ENCODE results near the gene OAT.

OAT gene

DNA sequence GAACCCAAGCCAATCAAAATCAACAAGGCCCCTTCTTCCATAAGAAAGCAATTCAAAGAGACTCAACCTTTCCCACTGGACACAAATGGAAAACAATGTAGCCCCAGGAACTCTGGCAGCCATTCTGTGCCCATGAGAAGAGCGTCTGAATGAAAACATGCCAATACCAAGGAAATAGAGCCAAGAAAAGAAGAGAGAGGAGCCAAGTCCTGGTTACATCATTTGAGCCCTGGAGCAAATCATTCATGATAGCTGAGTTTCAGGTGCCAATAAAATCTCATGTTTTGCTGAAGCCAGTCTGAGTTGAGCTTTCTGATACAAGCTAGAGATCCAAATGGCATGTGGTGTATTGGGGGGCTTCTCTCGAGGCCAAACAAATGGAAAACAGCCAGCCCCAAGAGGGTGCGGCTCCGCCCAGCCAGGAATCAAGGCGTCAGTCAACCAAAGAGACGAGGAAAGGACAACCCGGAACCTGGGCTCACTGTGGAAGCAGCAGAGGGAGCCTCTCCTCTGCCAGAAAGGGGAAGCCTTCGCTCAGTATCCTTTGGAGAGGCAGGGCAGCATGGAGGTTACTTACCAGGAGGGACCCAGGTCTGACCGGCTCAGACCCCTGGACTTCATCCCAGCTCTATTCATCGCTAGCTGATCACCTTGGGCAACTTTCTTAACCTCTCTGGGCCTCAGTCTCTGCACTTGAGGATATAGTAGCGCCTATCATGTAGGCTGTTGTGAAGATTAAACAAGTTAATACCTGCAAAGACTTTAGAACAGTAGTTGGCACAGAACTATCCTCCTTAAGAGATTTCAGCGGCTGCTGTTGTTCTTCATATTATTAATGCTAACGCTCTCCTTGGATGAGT, 61.8 kb downstream of the OAT start:
- 0 out of 2 replicates have a peak, but pooled peaks cover 10% of the 10 kb centered on the region for H3K27me3 ChIP-seq (ENCODE audit: insufficient read depth, low read length)
- H3K4me1 ChIP-seq (ENCODE audit: insufficient read depth, low read length), result peaks cover 4% of the 10 kb centered on the region; the same call in 1 of the 2 replicates
- no peak overlapping the region for H3K27ac ChIP-seq (ENCODE audit: low read length)
- no peak overlapping the region for H3K4me3 ChIP-seq (ENCODE audit: low read length)
- no peaks in the 10 kb centered on the region for H3K36me3 ChIP-seq (ENCODE audit: insufficient read depth, low read depth, low read length)
- no peak overlapping the region for H3K9ac ChIP-seq (ENCODE audit: low read depth, low read length)
- H3K9me3 ChIP-seq (ENCODE audit: insufficient read depth, low read depth, low read length), result no peaks in the 10 kb centered on the region

DNA sequence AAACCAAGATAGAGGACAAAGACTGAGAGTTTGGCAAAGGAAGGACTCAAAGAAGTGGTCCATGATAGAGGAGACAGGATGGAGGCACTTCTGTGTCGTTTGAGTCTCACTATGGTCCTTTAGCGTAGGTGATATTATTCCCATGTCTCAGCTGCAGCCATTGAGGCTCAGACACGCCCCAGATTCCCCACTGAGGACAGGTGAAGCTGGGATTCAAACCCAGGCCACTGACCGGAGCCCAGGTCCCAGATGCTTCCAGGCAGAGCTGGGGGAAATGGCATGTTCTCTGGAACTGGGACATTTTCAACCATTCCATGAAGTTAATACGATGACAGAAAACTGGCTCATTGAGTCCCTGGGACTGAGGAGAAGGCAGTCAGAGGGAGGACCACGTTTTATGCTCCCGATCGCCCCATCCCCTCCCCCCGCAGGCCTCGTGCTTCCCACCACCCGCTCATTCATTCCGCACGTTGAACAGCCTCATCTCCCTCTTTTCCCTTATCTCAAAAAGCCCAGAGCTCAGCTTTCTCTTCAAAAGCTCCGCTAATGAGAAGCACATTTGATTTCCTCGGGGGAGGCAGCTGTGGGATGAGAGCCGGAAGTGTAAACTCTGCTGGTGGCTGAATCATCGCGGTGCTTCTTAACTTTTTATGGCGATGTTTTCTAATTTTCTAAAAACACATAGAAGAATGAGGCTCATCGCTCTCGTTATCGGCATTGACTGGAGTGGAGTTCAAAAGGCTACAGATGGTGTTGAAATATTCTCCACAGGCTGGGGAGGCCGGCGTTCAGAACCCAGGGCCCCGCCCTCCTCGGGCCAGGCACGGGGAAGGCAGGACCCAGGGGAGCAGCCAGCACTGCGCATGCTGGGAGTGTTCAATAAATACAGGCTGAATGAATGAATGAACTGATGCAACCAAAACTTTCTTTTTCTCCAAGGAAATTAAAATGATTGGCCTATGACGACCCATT, 64.0 kb downstream of the OAT start:
- no peak overlapping the region for H3K9ac ChIP-seq (ENCODE audit: low read depth, low read length)
- H3K4me3 ChIP-seq (ENCODE audit: low read length), result peak overlapping the region; percentile 31; the same call in 1 of the 2 replicates
- no peaks in the 10 kb centered on the region for H3K36me3 ChIP-seq (ENCODE audit: insufficient read depth, low read depth, low read length)
- H3K27ac ChIP-seq (ENCODE audit: low read length), result no peak overlapping the region
- peaks cover 4% of the 10 kb centered on the region; the same call in 1 of the 2 replicates for H3K4me1 ChIP-seq (ENCODE audit: insufficient read depth, low read length)
- no peaks in the 10 kb centered on the region for H3K9me3 ChIP-seq (ENCODE audit: insufficient read depth, low read depth, low read length)
- H3K27me3 ChIP-seq (ENCODE audit: insufficient read depth, low read length), result 0 out of 2 replicates have a peak, but pooled peaks cover 10% of the 10 kb centered on the region

DNA sequence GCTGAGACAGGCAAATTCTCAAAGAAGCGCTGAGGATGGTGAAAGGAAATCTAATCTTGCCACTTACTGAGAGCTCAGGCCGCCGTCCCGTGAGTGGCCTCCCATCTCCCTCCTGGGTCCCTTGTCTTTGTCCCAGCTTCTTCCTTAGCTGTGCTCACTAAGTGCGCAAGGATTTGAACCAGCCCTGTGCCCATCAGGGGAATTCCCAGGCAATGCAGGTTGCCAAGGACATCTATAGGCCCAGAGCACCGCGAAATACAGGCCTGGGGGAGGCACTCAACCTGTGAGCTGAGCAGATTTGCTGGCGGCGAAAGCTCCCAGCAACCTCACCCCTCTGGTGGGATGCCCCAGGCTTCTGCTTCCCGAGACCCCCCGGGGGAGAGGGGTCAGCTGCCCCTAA, 64.8 kb downstream of the OAT start:
- H3K9ac ChIP-seq (ENCODE audit: low read depth, low read length), result no peak overlapping the region
- H3K27ac ChIP-seq (ENCODE audit: low read length), result no peak overlapping the region
- no peak overlapping the region for H3K4me3 ChIP-seq (ENCODE audit: low read length)
- no peaks in the 10 kb centered on the region for H3K36me3 ChIP-seq (ENCODE audit: insufficient read depth, low read depth, low read length)
- H3K9me3 ChIP-seq (ENCODE audit: insufficient read depth, low read depth, low read length), result no peaks in the 10 kb centered on the region
- 0 out of 2 replicates have a peak, but pooled peaks cover 10% of the 10 kb centered on the region for H3K27me3 ChIP-seq (ENCODE audit: insufficient read depth, low read length)
- H3K4me1 ChIP-seq (ENCODE audit: insufficient read depth, low read length), result peaks cover 4% of the 10 kb centered on the region; the same call in 1 of the 2 replicates

DNA sequence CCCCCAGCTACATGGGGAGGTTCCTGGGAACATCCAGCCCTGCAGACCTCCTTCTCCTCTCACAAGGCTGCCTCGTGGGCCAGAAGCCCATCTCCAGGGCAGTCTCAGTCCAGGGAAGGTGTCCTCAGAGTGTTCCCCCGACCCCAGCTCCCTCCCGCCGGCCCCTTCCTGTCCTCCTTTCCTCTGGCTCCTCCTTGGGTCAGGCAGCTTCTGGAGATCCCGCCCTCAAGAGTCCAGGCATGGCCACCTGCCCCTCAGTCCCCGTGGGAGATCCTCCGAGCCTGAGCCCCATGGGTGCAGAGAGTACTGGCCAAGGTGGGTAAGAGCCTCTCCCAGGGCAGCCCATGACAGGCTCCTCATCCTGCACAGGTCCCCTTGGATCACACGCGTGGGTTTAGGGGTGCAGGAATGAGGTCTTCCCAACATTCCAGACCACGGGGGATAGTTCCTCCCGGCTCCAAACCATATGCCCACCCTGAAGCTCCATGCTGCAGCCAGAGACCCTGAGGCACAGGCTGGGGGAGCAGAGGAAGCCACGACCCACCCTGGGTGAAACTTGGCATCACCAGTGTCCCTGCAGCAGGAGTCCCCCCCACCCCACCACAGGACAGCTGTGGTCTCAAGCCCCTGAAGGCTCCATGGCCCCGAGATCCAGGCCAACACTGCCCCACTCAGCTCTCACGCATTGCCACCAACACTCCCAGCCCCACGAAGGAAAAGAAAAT, 65.5 kb downstream of the OAT start:
- H3K9me3 ChIP-seq (ENCODE audit: insufficient read depth, low read depth, low read length), result no peaks in the 10 kb centered on the region
- H3K9ac ChIP-seq (ENCODE audit: low read depth, low read length), result no peak overlapping the region
- 0 out of 2 replicates have a peak, but pooled peaks cover 10% of the 10 kb centered on the region for H3K27me3 ChIP-seq (ENCODE audit: insufficient read depth, low read length)
- H3K4me3 ChIP-seq (ENCODE audit: low read length), result no peak overlapping the region
- no peak overlapping the region for H3K27ac ChIP-seq (ENCODE audit: low read length)
- H3K4me1 ChIP-seq (ENCODE audit: insufficient read depth, low read length), result peaks cover 4% of the 10 kb centered on the region; the same call in 1 of the 2 replicates
- H3K36me3 ChIP-seq (ENCODE audit: insufficient read depth, low read depth, low read length), result no peaks in the 10 kb centered on the region

DNA sequence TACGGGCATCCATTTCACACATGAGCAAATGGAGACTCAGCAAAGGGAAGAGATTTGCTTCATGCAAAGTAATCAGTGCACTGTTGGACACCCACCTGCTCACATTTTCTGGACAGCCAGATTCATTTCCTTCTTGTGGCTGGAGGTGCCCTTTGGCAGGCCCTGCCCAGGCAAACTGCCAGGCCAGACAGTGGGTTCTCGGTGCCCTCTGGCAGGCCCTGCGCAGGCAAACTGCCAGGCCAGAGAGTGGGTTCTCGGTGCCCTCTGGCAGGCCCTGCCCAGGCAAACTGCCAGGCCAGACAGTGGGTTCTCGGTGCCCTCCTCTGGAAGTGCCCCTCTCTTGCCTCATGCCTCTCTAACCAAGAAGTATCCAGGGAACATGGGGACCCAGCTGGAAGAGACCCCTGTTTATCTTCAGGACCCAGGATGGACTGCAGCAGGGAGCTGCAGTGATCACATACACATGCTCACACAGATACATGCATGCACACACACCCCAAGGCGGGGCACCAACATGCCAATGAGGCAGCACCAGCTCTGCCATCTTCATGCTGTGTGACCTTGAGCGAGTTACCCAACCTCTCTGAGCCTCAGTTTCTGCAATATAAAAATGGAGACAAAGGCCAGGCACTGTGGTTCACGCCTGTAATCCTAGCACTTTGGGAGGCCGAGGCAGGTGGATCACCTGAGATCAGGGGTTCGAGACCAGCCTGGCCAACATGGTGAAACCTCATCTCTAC, 67.1 kb downstream of the OAT start:
- Histone ChIP-seq H3K27me3 (ENCODE audit: insufficient read depth, low read length) (0 out of 2 replicates have a peak, but pooled peaks cover 10% of the 10 kb centered on the region), H3K4me1 (ENCODE audit: insufficient read depth, low read length) (no peaks in the 10 kb centered on the region), H3K27ac (ENCODE audit: low read length) (no peak overlapping the region), H3K4me3 (ENCODE audit: low read length) (no peak overlapping the region), H3K9me3 (ENCODE audit: insufficient read depth, low read depth, low read length) (no peaks in the 10 kb centered on the region), H3K36me3 (ENCODE audit: insufficient read depth, low read depth, low read length) (no peaks in the 10 kb centered on the region), H3K9ac (ENCODE audit: low read depth, low read length) (no peak overlapping the region)

DNA sequence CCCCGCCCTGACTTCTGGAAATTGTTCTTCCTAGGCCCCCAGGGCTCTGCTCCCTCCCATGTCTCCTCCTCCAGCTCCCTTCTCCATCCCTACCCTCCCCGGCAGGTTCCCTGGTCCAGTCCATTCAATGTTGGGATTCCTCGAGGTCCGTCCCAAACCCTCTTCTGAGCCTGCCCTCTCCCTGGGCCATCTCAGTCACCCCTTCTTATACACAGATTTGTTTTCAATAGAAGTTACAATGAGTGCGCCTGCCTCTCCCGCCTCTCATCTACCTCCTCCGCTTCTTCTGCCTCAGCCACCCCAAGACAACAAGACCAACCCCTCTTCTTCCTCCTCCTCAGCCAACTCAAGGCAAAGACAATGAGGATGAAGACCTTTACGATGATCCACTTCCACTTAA, 67.9 kb downstream of the OAT start:
- Histone ChIP-seq H3K4me1 (ENCODE audit: insufficient read depth, low read length) (no peaks in the 10 kb centered on the region), H3K4me3 (ENCODE audit: low read length) (no peak overlapping the region), H3K27ac (ENCODE audit: low read length) (no peak overlapping the region), H3K9me3 (ENCODE audit: insufficient read depth, low read depth, low read length) (no peaks in the 10 kb centered on the region), H3K36me3 (ENCODE audit: insufficient read depth, low read depth, low read length) (no peaks in the 10 kb centered on the region), H3K27me3 (ENCODE audit: insufficient read depth, low read length) (0 out of 2 replicates have a peak, but pooled peaks cover 10% of the 10 kb centered on the region), H3K9ac (ENCODE audit: low read depth, low read length) (no peak overlapping the region)

DNA sequence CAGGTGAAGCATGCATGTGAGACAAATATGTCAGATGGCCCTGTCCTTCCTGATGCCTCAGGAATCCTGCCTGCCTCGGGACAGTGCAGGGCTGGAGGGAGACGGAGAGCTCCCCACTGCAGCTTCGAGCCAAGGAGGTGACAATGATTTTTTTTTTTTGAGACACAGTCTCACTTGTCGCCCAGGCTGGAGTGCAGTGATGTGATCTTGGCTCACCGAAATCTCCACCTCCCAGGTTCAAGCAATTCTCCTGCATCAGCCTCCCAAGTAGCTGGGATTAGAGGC, 68.8 kb downstream of the OAT start:
- no peak overlapping the region for H3K27ac ChIP-seq (ENCODE audit: low read length)
- no peak overlapping the region for H3K4me3 ChIP-seq (ENCODE audit: low read length)
- no peak overlapping the region for H3K9ac ChIP-seq (ENCODE audit: low read depth, low read length)
- H3K4me1 ChIP-seq (ENCODE audit: insufficient read depth, low read length), result no peaks in the 10 kb centered on the region
- H3K9me3 ChIP-seq (ENCODE audit: insufficient read depth, low read depth, low read length), result no peaks in the 10 kb centered on the region
- H3K36me3 ChIP-seq (ENCODE audit: insufficient read depth, low read depth, low read length), result no peaks in the 10 kb centered on the region
- H3K27me3 ChIP-seq (ENCODE audit: insufficient read depth, low read length), result 0 out of 2 replicates have a peak, but pooled peaks cover 10% of the 10 kb centered on the region

DNA sequence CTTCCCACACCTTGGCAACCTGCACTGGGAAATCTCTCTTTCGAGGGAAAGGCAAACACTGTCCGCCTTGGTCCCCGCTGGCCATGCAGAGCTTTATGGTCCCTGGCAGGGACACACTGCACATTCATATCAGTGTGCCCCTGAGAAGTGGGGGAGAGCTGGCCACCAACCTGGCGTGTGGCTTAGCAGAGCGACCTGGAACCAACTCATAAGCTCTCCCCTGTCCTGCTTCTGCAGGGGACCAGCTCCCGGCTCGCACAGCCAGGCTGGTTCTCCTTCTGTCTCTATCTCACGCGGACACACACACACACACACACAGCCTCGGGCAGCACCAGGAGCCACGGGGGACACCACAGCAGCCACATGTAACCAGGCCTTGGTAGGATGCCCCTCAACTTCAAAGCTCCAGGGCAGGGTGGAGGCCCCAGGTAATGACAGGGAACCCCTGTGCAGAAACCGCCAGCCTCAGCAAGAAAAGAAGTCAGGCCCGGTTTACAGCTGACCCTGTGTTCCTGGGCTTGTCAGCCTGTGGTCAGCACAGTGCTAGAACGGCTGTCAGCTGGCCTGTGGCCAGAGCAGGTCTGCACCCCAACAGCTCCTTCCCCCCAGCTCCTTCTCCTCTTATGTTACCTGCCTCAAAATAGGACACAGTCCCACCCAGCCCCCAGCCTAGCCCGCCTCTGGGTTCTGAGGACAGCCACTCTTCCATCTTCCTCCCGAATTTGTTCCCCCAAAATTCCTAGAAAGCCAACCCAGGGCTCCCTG, 69.3 kb downstream of the OAT start:
- Histone ChIP-seq H3K9ac (ENCODE audit: low read depth, low read length) (no peak overlapping the region), H3K27me3 (ENCODE audit: insufficient read depth, low read length) (0 out of 2 replicates have a peak, but pooled peaks cover 6% of the 10 kb centered on the region), H3K4me3 (ENCODE audit: low read length) (no peak overlapping the region), H3K9me3 (ENCODE audit: insufficient read depth, low read depth, low read length) (no peaks in the 10 kb centered on the region), H3K36me3 (ENCODE audit: insufficient read depth, low read depth, low read length) (no peaks in the 10 kb centered on the region), H3K27ac (ENCODE audit: low read length) (no peak overlapping the region), H3K4me1 (ENCODE audit: insufficient read depth, low read length) (no peaks in the 10 kb centered on the region)

DNA sequence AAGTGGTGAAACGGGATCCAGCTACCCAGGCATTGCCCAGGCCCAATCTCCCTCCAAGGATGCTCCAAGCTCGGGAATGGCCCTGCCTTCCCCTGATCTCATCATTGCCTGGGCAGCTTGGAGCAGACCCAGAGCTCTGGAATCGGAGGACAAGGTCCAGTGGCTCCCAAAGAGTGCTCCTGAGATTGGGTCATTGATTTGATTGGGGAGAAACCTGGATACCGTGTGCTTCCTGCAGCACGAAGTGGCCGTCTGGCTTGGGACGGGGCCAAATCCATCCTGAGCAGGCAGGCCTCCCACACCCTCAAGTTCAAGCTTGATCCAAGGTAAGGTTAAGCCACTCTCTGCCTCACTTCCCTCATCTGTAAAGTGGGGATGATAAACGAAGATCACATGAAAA, 69.9 kb downstream of the OAT start:
- no peak overlapping the region for H3K4me3 ChIP-seq (ENCODE audit: low read length)
- H3K9ac ChIP-seq (ENCODE audit: low read depth, low read length), result no peak overlapping the region
- no peaks in the 10 kb centered on the region for H3K27me3 ChIP-seq (ENCODE audit: insufficient read depth, low read length)
- no peaks in the 10 kb centered on the region for H3K4me1 ChIP-seq (ENCODE audit: insufficient read depth, low read length)
- H3K9me3 ChIP-seq (ENCODE audit: insufficient read depth, low read depth, low read length), result no peaks in the 10 kb centered on the region
- H3K36me3 ChIP-seq (ENCODE audit: insufficient read depth, low read depth, low read length), result no peaks in the 10 kb centered on the region
- no peak overlapping the region for H3K27ac ChIP-seq (ENCODE audit: low read length)

DNA sequence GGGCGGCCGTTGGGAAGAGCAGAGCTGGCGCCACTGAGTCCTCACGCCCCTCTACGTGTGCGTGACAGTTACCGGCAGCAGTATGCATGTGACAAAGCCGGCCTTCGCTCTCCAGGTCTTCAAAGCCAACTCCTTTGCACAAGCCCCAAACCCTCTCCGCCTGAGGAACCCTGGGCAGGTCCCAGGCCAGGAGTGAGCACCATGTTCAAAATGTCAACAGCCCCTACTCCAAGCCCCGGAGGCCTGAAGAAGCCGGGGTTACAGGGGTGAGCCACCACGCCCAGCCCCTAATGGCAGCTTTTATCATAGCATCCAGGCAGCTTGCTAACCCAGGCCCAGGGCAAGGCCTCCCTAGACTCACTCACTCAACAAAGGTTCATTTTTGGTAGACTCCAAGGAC, 70.8 kb downstream of the OAT start:
- Histone ChIP-seq H3K4me1 (ENCODE audit: insufficient read depth, low read length) (no peaks in the 10 kb centered on the region), H3K27ac (ENCODE audit: low read length) (no peak overlapping the region), H3K27me3 (ENCODE audit: insufficient read depth, low read length) (no peaks in the 10 kb centered on the region), H3K4me3 (ENCODE audit: low read length) (no peak overlapping the region), H3K36me3 (ENCODE audit: insufficient read depth, low read depth, low read length) (no peaks in the 10 kb centered on the region), H3K9me3 (ENCODE audit: insufficient read depth, low read depth, low read length) (no peaks in the 10 kb centered on the region), H3K9ac (ENCODE audit: low read depth, low read length) (no peak overlapping the region)
